Stimulated activated CD4-positive, alpha-beta T cell treated with anti-CD3 and anti-CD28 coated beads, Interleukin-2, amount 100 ng/mL, for 4 hours (primary cell): ENCODE results near the gene KCNK6.
"Not testable (repeated sequence)": the region's sequence is repeated elsewhere in the genome, so short reads cannot be mapped to it uniquely, and the experiment has no call there.

ENCODE experiments used
- DNase-seq: peaks from one replicate; pipeline ENCODE4 v3.0.0-alpha.2; 2020; ENCODE audit warnings: low read depth

KCNK6 gene

DNA sequence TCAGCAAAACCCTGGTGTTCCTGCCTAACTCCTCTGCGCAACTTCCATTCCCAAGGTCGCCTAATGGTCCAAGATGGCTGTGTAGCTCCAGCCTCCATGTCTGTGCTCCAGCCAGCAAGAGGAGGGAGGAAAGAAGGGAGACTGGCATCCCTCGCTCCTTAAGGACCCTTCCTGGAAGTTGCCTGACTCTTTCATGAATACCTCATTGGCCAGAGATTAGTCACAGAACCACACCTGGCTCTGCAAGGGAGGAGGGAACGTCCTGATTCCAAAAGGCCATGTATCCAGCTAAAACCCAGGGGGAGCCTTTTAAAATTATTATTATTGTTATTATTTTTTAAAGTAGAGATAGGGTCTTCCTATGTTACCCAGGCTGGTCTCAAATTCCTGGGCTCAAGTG lies 4.8 kb downstream of the KCNK6 start:
- DNase-seq = no peak

DNA sequence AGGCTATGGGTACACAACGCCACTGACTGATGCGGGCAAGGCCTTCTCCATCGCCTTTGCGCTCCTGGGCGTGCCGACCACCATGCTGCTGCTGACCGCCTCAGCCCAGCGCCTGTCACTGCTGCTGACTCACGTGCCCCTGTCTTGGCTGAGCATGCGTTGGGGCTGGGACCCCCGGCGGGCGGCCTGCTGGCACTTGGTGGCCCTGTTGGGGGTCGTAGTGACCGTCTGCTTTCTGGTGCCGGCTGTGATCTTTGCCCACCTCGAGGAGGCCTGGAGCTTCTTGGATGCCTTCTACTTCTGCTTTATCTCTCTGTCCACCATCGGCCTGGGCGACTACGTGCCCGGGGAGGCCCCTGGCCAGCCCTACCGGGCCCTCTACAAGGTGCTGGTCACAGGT lies 6.9 kb downstream of the KCNK6 start:
- DNase-seq = no peak

DNA sequence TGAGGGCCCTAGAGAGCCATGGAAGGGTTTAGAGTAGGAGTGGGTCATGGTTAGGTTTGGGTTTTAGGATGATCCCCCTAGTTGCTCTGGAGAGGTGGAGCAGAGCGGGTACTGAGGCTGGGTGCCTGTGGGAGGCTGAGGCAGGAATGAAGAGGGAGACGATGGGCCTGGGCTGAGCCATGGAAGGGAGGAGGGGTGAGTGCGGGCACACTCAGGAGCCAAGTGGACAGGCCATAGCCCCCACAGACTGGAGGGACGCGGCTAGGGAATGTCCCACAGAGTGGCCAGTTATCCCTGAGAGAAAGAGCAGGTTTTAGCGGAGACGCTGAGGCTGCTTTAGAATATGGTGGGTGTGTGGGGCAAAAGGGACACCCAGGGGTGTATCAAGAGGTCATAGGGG lies 10.0 kb downstream of the KCNK6 start:
- DNase-seq = no peak

DNA sequence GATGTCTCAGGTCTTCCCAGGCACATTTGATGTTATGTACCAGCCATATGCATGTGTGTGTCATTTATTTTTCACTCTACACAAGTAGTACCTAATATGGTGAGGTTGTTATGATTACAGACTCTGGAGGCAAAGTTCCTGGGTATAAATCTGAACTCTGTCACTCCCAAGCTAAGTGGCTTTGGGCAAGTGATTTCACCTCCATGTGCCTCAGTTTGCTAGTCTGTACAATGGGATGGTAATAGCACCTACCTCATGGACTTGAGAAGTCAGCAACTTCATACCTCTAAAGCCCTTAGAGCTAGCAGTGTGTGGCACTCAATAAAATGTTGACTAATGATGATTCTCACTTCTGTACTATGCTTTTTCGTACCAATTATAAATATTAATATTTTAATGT lies 12.1 kb downstream of the KCNK6 start:
- DNase-seq = no peak

DNA sequence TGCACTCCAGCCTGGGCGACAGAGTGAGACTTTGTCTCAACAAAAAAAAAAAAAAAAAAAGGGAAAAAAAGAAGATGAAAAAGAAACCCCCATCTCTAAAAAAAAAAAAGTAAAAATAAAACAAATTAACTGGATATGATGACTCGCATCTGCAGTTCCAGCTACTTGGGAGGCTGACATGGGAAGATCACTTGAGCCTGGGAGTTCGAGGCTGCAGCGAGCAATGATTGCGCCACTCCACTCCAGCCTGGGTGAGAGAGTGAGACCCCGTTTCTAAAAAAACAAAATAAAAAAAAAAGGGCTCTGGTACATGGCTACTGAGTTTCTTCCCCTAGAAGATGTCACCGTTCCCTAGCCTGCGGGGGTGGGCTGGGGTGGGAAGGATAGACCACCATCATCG lies 13.6 kb downstream of the KCNK6 start:
- no peak for DNase-seq

DNA sequence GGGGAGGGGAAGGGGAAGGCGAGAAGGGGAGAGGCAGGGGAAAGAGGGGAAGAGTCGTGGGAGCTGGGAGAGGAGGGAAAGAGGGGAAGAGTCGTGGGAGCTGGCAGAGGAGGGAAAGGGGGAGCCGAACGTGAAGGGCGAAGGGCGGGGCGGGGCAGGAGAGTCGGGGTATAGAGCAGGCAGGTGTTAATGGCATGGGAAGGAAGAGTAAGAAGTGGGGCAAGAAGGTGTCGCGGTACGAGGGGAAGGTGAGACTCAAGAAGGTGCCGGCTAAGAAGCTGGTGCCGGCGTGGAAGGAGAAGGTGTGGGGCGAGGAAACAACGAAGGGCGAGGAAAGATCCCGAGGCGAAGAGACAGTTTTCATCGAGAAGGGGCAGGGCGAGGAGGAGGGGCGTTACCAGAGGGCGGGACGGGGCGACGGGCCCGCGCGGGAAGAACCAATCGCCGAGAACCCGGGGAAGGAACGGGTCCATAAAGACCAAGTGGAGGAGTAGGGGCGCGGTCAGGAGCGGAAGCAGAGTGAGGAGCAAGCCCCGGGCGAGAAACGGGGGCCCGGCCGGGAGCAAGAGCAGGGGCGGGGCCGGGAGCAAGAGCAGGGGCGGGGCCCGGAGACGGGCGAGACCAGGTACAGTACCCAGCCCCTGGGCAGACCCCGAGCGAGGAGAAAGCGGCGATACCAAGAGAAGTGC lies 16.4 kb downstream of the KCNK6 start:
- peak; percentile 93 for DNase-seq

DNA sequence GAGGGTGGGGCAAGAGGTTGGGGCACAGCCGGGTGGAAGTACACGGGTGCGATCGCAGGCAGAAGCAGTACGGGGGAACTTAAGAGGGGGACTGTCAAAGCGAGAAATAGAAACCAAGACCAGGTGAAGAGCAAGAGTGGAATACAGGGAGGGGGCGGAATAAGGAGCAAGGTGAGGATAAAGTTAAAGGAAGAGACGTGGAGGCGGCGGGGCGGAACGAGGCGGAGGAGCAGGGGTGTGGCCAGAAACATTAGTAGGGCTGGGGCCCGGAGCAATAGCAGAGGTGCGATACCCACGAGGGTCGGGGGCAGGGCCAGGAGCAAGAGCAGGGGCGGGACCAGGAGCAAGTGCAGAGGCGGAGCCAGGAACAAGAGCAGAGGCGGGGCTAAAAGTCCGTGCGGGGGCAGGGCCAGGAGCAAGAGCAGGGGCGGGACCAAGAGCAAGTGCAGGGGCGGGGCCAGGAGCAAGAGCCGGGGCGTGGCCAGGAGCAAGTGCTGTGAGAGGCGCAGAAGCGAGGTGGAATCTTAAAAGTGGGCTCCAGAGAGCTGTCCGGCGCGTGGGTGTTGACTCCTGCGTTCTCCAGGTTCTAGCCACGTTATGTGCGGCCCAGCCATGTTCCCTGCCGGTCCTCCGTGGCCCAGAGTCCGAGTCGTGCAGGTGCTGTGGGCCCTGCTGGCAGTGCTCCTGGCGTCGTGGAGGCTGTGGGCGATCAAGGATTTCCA lies 17.2 kb downstream of the KCNK6 start:
- DNase-seq = peak; percentile 95

DNA sequence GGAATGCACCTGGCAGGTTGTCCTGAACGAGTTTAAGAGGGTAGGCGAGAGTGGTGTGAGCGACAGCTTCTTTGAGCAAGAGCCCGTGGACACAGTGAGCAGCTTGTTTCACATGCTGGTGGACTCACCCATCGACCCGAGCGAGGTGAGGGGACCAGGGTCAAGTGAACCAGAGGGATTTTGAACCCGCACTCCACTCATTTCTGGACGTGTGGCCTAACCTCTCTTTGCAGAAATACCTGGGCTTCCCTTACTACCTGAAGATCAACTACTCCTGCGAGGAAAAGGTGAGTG lies 17.7 kb downstream of the KCNK6 start:
- DNase-seq = no peak

DNA sequence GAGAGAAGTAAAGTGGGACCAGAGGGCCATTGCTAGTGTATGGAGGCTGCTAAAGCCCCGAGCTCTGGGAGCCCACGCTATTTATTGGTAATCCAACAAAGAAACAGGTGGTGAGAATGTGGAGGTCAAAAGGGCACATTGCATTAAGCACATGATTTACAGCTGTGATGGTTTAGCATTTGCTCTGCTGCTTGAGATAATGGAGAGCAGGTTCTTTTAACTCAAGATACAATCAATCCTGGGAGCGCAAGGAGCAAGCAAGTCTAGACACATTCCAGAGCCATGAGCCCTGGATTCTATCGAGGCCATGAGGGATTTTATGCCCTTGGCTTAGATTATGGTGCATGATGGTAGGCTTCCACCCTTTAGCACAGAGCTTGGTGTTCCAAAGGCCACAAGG lies 19.4 kb downstream of the KCNK6 start:
- DNase-seq = not testable (repeated sequence)

DNA sequence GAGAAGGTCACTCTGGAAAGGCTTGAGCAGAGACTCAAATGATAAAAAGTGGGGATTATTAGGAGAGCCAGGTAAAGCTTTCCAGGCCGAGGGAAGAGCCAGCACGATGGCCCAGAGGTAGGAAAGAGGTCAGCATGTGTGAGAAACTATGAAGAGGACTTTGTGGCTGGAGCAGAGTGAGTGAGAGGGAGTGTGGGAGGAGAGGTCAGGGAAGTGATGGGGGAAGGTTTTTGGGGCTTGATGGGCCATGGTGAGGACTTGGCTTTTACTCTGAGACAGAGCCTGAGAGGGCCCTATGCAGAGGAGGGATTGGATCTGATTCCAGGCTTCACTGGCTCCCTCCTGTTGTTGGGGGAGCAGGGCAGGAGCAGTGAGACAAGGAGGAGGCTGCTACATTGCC lies 21.3 kb downstream of the KCNK6 start:
- DNase-seq = no peak

DNA sequence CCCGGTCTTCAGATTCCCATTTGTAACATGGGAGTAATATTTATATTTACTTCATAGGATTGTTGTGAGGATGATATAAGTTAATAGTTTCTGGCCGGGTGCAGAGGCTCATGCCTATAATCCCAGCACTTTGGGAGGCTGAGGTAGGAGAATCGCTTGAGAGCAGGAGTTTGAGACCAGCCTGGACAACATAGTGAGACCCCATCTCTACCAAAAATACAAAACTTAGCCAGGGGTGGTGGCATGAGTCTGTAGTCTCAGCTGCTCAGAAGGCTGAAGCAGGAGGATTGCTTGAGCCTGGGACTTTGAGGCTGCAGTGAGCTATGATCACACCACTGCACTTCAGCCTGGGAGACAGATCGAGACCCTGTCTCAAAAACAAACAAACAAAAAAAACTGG lies 27.2 kb downstream of the KCNK6 start:
- DNase-seq = no peak

DNA sequence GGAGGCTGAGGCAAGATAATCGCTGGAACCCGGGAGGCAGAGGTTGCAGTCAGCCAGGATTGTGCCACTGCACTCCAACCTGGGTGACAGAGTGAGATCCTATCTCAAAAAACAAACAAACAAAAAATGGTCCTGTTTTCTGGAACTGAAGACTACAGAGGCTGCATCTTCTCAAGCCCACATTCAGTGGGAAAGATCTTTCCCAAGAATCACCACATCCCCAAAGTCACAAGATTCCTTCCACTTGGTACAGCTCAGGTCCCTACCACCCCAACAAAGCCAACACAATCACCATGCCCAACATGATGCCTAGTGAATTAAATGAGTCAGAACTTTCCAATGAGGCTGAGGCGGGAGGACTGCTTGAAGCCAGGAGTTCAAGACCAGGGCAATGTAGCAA lies 31.2 kb downstream of the KCNK6 start:
- DNase-seq = no peak

DNA sequence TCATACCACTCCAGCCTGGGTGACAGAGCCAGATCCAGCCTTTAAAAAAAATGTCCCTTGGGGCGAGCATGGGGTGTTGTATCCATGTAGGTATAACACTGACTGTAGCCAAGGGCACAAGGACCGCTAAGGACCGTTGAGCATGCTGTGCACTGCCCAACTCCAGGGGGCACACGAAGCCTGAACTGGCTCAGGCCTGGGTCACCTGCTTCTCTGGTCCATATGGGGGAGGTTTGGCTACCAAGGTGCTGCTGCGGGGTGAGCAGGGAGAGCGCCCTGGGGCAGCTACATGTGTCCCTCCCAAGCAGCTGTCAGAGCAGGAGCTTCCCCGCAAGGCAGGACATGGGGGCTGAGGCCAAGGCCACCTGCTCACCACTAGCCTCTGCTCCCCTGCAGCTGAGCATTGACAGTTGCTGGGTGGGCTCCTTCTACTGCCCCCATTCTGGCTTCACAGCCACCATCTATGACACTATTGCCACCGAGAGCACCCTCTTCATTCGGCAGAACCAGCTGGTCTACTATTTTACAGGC lies 32.3 kb downstream of the KCNK6 start:
- DNase-seq = no peak

DNA sequence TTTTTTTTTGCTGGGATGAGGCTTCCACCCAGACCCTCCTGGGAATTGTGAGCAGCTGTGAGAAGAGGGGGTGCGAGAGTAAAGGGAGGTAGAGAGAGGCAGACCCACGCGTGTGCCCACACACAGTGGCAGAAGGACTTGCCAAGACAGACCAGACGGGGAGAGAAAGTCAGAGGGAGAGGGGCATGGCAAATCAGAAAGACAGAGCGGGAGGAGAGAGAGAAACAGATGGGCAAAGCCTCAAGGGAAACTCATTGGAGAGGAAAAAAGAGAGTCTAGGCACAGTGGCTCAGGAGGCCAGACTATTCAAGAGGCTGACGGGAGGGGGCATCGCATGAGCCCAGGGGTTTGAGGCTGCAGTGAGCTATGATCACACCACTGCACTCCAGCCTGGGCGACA lies 33.0 kb downstream of the KCNK6 start:
- DNase-seq = no peak

DNA sequence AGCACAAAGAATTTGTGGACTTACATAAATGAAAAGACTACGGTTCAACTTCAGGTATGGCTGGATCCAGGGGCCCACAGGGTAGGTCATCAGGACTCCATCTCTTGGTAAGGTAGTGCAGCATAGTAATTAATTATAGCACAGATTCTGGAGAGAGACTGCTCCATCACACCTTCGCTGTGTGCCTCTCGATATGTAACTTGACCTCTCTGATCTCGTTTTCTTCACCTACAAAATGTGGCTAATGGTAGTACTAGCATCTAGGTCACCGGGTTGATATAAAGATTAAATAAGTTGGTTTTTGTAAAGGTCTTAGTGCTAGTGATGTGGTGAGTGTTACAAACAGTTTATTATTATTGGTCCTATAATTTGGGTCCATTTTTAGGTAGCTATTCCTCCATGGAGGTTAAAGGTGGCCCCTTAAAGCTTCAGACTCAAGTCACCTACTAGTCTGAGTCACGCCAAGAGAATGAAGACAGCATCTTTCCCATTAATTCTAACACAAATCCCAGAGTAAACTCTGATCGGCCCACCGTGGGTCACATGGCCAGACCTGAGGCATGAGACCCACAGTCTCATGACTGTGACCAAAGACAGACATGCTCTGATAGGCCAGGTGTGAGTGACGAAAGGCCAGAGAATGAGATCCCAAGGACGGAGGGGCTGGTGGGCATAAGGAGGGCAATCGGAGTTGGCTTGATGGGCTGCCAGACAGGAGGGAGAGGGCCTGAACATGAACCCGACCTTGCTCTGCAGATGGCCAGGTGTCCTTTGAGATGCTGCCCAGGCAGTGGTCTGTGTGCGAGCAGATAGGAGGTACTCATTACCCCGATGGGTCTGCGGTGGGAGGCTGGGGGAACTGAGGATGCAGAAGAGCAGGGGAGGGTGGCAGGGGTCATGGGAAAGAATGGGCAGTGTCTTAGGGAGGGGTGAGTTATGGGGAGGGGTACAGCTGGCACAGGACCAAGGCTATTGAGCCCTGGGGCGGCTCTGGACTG lies 36.4 kb downstream of the KCNK6 start:
- DNase-seq = no peak

DNA sequence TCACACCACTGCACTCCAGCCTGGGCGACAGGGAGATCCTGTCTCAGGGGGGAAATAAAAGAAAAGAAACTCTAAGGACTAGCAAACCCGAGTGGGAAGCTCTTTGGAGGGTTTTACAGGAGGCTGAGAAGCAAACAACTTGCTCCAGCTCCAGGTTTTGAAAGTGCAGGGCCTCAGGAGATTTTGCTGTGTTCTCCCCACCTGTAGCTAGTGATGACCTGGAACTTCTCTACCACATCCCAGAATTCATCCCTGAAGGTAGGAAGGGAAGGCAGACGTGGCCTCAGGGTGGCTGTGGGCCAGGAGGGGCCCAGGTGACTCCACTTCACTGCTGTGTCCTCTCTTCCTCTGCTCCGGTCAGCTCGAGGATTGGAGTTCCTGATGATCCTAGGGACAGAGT lies 38.4 kb downstream of the KCNK6 start:
- DNase-seq = no peak

DNA sequence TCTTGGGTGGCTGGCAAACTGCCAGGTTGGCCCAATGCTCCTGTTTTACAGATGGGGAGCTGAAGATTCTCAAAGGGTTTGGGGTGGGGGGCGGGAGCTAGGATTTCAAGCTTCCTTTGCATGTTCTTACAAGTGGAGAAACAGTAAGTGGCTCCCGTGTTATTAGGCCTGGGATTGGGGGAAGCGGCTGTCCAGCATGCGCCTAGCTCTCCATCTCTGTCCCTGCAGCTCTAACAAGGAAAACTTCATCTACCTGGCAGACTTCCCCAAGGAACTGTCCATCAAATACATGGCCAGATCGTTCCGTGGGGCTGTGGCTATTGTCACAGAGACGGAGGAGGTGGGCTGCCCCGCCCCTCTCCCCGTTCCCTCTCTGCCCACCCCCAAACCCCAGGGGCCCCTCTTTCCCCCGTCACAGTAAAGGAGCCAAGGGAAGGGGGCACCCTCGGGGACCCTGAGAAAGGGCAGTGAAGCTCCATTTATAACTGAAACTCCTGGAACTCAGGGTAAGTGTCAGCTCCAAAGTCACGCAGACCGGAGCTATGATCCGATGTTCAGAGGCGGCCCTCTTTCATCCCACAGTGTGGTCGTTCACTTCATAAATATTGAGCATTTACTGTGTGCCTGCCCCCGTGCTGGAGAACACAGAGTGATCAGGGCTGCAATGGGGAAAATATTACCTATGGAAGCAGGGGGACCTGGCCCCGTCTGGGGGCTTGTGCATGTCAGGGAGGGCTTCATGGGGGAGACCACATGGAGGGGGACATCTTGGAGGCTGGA lies 39.8 kb downstream of the KCNK6 start:
- no peak for DNase-seq

DNA sequence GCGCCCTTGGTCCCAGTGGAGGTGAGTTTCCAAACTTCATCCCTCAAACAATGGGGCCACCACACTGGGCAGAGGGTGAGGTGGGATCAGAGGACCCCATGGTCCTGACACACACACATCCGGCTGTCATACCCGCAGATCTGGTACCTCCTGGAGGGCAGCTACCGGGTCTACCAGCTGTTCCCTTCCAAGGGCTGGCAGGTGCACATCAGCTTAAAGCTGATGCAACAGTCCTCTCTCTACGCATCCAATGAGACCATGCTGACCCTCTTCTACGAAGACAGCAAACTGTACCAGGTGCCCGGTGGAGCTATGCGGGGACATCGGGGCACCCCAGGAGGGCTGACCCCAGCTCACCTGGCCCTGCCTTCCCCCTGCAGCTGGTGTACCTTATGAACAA lies 40.7 kb downstream of the KCNK6 start:
- no peak for DNase-seq

DNA sequence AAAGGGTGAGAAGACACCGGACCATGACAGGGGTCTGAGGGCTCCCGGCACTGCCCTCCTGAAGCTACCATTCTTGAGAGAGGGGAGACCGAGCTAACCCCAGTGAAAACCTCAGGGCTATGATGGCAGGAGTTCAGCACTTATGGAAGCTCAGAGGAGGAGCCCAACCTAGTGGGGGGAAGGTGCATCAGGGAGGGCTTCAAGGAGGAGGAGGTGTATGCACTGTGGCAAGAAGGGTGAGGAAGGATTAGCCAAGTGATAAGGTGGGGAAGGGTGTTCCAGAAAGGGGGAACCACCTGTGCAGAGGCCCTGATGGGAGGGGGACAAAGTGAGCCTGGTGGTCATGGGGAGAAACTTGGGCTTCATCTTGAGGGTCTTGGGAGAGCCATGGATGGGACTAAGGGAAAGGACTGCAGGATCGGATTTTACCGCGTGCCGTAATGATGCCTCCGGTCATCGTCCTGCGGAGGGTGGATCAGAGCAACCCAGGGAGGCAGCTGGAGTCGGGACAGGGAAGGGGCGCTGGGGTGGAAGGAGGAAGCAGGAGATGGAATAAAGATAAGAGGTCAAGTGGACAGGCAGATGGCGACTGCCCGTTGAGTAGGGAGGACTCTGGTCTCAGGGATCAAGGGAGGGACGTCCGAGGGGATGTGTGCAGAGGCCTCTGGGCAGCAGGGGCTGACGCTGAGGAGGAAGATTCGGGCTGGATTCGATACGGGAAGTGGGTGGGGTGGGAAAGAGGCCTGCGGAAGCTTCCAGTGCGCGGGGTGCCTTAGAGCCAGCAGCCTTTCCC lies 41.4 kb downstream of the KCNK6 start:
- DNase-seq = no peak

DNA sequence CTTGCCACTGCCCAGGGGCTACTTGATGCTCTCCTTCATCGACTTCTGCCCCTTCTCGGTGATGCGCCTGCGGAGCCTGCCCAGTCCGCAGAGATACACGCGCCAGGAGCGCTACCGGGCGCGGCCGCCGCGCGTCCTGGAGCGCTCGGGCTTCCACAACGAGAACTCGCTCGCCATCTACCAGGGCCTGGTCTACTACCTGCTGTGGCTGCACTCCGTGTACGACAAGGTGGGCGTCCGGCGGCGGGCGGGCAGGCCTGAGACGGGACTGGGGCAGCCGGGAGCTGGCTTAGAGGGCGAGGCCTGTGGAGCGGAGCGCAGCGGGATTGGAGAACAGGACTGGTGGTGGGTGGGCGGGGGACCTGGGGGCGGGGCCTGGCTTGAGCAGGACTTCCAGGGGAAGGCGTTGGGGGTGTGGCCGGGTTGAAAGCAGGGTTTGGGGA lies 42.0 kb downstream of the KCNK6 start:
- DNase-seq = peak; percentile 31
